ENCODE measurements around the gene APOLD1.

The APOLD1 gene

DNA sequence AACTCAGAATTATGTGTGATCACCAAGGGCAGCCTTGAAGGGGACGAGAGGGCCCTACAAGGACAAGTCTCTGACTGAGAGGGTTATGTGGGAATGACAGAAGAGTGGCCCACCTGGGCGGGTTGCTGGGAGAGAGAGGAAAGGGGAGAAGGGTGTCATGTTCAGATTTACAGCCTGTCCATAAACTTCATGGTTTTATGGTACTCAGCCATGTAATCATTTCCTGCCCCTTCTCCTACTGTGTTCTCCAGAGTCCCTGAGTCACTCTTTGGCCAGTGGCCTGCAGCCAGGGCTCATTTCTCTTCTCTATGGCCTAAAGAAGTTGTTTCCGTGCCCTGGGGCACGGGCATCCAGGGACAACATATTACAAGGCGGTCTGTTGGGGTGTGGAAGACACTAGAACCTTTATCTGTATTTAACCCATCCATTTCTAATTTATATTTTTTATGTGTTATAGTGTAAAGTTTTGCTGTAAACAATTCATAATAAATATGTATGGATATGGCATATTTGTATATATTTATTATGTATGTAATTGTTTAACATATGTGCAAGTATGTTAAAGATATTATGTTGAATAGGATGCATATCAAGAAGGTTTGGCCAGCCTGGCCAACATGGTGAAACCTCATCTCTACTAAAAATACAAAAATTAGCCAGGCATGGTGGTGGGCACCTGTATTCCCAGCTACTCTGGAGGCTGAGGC is 54.6 kb downstream of the APOLD1 start:
- DNase-seq (ENCODE audit: low spot score), result peak; percentile 87

DNA sequence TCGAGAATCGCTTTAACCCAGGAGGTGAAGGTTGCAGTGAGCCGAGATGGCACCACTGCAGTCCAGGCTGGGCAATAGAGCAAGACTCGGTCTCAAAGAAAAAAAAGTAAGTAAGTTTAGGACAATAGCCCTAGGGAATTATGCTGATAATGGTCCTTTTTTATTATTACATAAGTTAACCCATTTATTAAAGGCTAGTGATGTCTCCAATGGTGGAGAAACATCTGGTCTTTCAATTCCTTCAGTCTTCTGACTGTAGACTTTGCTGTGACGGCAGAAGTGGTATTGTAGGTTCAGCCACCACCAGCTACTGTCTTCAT is 55.1 kb downstream of the APOLD1 start:
- no peak for DNase-seq (ENCODE audit: low spot score)
